LNCaP clone FGC (cell line): ENCODE data around the gene DYRK1A.

ENCODE experiments used
- DNase-seq: peaks from one replicate; pipeline ENCODE4 v3.0.0-alpha.2; 2011; ENCODE audit warnings: low read depth
- H3K4me3 ChIP-seq: 2 replicates; pipeline ENCODE4 v1.5.1; 2011; ENCODE audit warnings: mild to moderate bottlenecking, low read depth, low read length, control low read depth
- CTCF ChIP-seq: IDR thresholded peaks from 2 replicates; pipeline ENCODE4 v1.5.1; 2012; ENCODE audit warnings: mild to moderate bottlenecking; ENCODE audit not compliant: control insufficient read depth, insufficient read depth; ENCODE audit errors: extremely low read depth

Gene DYRK1A

GRCh38 chr21:37552496-37553029, 186.0 kb downstream of the DYRK1A start:
- no peak for TF ChIP-seq CTCF
- DNase-seq = no peak

GRCh38 chr21:37553078-37553481, 186.5 kb downstream of the DYRK1A start:
- TF ChIP-seq CTCF = no peak
- H3K4me3 ChIP-seq = no peak overlapping the region
- no peak for DNase-seq

More at GRCh38 chr21:37552496-37553029, 186.0 kb downstream of the DYRK1A start:
- H3K4me3 ChIP-seq = no peak overlapping the region

GRCh38 chr21:37554661-37555379, 188.2 kb downstream of the DYRK1A start:
- TF ChIP-seq CTCF = no peak
- no peak overlapping the region for H3K4me3 ChIP-seq
- no peak for DNase-seq

GRCh38 chr21:37555672-37556261, 189.2 kb downstream of the DYRK1A start:
- no peak for TF ChIP-seq CTCF
- no peak for DNase-seq
- no peak overlapping the region for H3K4me3 ChIP-seq

- no peak for TF ChIP-seq CTCF
Observed at GRCh38 chr21:37557261-37557950, 190.8 kb downstream of the DYRK1A start.

GRCh38 chr21:37558676-37559211, 192.2 kb downstream of the DYRK1A start:
- TF ChIP-seq CTCF = no peak
- H3K4me3 ChIP-seq = no peak overlapping the region
- no peak for DNase-seq

More at GRCh38 chr21:37557261-37557950, 190.8 kb downstream of the DYRK1A start:
- no peak overlapping the region for H3K4me3 ChIP-seq
- no peak for DNase-seq
